ENCODE measurements around the gene RRAS.

- TF ChIP-seq POLR2AphosphoS5 (IDR thresholded peaks at IDR 0.05; ENCODE audit: low read depth, low read length) (no peak), RAD21 (IDR thresholded peaks at IDR 0.05; ENCODE audit: low read length) (no peak)
Observed at GRCh38 chr19:49657493-49658138, 17.7 kb upstream of the RRAS start.

Measured in SK-N-SH (cell line).